HG03280 (cell line): ENCODE results near the gene SUN2.
A peak's percentile ranks its signal among the peaks of the same experiment; 100 is the strongest.

ENCODE experiments used
- ATAC-seq: cut with Tn5 transposase; IDR thresholded peaks from one replicate; pipeline ENCODE4 v1.9.1; 2021; ENCODE audit warnings: mild to moderate bottlenecking, moderate library complexity; ENCODE audit not compliant: unreplicated experiment

Gene SUN2

DNA sequence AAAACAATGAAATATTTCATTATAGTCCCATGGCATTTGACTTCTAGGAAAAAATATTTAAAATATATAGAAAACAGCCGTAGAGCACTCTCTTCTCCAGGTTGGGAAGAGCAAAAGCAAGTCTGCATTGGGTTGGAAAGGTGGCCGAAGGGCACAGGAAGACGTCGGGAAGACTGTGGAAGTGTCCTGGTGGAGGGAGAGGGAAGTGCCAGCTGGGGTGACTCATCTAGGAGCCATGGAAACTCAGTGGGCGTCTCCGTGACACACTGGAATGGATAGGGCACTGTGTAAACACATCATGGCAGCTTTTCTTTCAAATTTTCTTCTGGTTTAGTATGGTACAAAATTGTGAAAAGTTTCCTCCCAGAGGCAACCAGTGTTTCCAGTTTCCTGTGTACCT is 37.4 kb downstream of the SUN2 start:
- ATAC-seq: no peak

DNA sequence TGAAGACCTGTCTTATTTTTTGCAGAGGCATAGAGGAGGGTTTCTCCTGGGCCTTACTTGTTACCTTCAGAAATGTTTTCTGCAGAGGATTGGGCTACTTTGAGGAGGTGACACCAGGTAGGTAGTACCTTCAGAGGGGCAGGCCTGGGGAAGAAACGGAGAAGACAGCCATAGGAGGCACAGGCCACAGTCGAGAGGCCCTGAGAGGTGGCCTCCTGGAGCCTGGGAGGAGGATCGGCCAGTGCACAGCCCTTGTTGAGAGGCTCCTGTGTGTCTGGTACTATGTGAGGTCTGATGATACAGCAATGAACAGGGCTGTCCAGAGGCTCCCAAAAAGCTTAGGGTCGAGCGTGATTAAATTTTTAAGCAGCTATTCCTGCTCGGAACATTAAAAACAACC is 38.6 kb downstream of the SUN2 start:
- no peak for ATAC-seq

DNA sequence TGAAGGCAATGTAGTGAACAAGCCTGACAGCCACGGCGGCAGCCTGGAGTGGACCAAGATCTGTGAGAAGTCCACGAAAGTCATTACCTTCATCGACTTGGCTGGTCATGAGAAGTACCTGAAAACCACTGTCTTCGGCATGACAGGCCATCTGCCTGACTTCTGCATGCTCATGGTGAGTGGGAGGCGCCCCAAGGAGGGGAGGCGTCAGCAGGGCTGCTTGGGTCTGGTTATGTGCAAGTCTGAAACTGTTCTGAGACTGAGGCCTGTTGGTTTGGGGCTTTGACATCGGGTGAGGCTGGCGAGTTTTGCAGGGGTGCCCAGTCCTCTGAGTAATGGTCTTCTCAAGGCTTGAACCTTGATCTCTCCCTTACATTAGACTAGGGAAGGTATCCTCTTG is 39.0 kb downstream of the SUN2 start:
- no peak for ATAC-seq

DNA sequence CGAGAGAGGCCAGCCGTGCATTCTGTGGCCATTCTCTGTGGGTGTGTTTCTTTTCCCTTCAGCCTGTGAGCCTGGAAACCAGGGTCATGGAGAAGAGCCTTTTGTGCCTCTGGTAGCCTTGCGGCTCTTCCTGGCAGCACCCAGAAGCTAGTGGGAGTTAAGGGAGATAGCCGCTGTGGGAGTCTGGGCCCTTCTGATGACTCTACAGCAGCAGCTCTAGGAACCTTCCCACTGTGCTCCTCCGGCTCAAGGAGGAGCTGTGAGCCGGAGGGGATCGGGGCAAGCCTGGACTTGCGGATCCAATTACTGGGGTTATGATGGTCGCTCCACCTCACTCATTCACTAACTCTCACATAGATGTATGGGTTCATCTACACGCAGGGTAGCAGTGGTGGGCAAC is 39.5 kb downstream of the SUN2 start:
- no peak for ATAC-seq

DNA sequence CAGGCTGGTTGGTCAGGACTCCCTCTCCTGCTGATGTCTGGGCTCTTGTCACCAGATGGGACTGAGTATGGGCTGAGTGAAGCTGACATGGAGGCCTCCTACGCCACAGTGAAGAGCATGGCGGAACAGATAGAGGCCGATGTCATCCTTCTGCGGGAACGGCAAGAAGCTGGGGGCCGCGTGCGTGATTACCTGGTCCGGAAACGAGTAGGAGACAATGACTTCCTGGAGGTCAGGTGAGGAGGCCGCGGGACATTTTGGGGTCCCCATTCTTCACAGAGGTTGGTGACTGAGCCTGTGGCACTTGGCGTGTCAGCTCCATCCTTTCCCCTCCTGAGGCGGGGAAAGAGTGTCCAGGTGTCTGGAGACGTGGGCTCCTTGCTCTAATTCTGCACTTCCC is 39.9 kb downstream of the SUN2 start:
- ATAC-seq: no peak

DNA sequence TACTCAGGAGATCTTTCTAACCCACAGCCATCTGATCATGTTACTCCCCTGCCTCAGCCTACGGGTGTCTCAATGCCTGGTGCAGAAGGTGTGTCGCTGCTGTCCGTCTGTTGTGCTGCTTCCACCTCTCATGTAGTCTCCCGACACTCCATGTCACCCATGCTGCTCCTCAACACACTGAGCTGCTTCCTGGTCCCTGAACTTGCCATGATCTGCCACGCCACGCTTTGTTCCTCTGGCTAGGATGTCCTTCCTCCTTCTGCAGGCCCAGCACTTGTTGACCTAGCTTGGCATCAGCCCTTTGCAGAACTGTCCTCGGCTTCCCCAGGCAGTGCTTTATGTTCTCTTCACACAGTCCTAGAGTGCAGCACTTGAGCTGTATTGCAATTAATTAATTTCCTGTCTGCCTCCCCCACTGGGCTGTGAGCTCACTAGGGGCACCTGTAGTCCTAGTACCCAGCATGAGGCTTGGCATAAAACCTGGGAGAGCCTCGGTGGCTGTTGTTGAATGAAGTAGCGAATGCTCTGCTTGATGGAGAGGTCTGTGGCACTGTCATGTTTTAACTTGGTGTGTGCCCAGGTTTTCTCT is 40.5 kb downstream of the SUN2 start:
- no peak for ATAC-seq

DNA sequence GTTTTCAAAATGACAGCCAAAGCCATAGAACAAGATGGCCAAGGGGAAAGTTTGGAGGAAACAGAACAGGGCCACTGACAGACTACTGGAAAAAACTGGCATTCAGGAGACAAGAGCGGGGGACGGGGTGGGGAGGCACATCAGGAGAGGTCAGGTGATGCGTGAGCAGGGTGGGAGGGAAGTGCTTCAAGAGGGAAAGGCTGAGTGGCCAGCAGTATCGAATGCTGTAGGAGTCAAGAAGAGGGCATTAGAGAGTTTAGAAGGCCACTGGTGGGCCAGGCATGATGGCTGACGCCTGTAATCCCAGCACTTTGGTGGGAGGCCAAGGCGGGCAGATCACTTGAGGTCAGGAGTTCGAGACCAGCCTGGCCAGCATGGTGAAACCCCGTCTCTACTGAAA is 41.9 kb downstream of the SUN2 start:
- no peak for ATAC-seq

DNA sequence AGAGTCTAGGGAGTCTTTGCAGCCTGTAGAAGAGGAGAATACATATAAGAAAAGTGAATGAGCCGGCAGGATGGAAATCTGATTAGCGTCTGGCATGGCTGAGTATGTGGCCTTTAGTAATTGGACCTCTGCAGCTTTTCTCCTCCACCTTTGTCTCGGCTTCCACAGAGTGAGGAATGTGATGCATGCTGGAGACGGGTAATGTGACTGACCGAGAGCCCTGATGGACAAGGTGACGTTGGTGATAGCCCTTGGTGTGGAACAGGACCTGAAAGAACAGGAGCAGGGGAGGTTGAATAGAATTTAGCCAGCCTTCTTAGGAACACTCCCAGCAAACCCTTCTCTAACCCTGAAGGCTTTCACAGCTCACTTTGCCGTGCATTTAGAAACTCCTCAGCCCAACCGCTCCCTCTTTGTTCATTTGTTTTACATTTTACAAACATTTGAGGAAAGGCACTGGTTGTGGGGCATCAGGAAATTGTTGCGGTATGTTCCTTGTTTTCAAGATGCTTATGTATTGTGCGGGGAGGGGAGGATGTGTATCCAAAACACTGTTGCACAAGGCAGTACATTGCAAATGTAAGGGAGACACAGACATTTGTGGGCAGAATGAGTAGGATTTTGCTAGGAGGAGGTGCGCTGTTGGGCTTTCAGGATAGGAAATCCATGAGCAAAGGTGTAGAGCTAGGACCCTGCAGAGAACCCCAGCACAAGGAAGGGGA is 43.2 kb downstream of the SUN2 start:
- no peak for ATAC-seq

DNA sequence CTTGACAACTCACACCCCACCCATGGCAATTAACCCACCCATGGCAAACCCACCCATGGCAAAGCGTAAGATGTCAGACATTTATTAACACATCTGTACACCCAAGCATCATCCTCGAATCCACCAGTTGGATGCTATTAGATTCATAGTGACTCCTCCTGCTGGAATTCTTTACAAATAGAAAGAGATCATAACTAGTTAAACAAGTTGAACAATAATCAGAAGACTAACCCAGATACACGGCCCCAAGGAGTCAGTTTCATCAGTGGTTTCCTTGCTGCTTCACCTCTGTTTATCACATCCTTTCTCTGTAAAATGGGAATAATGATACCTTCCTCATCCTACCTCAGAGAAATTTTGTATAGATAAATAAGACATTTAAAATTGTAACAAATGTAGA is 44.9 kb downstream of the SUN2 start:
- ATAC-seq: no peak

DNA sequence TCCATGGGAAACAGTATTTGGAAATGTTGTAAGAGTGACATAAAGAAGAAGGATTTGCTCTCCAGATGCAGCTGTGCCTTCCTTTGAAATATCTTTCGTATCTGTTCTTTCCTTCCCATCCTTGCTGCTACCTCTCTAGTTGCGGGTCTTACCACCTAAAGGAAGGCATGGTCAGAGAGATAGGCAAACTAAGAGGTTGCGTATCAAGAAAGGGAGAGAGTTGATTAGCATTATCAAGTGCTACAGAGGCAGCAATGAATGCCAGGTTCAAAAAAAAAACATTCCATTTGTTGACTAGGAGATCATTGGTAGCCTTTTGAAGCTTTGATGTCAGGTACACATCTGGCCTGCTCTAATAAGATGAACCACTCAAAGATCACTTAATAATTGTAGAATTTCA is 45.4 kb downstream of the SUN2 start:
- no peak for ATAC-seq

DNA sequence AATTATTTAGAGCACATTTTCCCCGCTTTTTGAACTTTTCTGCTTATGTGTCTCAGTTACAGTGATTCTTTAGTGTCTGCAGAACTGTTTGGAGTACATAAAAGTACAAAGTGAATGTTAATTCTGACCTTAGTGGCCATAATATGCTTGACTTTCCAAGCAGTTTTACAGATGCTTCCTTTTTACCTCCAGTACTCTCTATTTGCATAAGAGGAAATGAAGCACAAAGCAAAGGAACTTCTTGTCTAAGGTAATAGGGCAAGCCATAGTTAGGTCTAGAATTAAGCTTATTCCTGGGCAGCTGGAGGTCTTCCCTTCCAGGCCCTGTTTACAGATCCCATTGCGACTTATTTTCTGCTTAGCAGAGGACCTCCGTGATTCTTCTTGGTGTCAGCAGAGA is 46.5 kb downstream of the SUN2 start:
- no peak for ATAC-seq

DNA sequence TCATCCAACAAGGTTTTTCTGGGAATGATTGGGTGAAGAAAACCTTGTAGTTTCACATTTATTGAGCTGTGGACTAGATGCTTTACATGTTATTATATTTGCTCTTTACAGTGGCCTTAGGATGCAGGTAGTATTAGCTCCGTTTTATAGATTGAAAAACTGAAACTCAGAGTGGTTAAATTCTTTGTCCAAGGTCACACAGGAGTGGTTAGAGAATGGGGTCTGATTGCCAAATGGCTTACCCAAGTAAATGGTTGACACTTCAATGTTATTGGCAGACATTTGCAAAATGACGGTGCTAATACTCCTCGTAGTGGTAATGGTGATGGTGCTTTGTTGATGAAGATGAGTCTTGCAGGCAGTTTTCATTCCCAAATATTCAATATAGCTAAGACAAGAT is 47.8 kb downstream of the SUN2 start:
- no peak for ATAC-seq

DNA sequence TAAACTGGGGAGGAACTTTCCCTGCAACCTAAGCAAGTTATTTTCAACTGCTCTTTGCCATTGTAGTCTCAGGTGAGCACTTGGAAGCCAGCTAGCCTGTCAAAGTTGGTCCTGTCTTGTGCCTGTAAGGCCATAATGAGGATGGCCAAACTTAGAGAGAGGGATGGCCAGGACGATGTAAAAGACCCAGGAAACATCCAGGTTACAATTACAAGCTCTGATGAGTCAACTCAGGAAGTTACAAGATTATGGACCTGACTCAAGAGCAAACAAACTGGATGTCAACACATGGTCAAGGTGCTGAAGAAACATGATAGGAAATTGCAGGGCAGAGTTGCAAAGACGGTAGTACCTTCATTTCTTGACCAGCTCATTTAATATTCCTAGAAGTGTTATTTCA is 48.5 kb downstream of the SUN2 start:
- no peak for ATAC-seq

DNA sequence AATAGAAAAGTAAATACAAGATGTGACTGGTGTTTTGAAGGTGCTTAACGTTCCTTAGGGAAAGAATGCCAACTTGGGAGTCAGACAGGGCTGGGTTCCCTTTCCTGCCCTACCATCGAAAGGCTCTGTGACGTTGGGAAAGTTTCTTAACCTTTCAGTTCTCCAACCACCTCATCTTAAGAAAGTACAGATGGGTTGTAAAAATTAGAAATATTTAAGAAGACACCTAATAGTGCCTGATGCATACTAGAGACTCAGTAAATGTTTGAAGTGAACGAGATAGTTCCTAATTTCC is 49.0 kb downstream of the SUN2 start:
- ATAC-seq: no peak

DNA sequence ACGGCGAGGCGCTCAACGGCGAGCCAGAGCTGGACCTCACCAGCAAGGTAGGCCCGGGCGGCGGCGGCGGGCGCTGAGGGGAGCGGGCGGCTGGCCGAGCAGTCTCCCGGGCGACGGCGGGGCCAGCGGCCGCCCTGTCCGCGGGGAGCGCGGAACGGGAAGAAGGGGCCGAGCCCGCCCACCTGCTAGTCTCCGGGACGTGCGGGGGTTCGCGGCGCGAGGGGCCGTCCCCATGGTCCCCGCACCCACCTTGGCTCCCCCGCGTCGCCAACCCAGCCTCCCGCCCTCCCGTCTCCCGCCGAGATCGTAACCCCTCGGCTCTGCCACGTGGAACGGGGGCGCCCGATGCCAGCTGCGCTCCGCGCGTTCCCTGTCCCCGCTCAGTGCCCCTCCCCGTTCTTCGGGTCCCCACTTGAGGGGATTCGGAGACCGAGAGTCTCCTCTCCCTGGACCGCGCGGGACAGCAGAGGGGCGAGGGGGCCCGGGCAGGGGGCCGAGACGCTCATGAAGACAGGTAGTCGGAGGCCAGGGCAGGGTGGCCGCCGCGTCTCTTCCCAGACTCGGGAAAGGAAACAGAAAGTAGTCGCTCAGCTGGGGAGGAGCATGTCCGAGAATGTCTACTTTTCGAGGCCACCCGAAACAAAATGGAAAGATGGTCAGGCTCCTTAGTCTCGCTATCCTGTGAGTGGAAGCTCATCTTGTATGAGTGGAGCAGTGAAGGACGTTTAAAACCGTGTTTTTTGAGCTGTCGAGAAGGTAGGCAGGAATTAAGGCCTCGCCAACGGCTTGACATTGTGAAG is 49.5 kb downstream of the SUN2 start:
- peak; percentile 1 for ATAC-seq

DNA sequence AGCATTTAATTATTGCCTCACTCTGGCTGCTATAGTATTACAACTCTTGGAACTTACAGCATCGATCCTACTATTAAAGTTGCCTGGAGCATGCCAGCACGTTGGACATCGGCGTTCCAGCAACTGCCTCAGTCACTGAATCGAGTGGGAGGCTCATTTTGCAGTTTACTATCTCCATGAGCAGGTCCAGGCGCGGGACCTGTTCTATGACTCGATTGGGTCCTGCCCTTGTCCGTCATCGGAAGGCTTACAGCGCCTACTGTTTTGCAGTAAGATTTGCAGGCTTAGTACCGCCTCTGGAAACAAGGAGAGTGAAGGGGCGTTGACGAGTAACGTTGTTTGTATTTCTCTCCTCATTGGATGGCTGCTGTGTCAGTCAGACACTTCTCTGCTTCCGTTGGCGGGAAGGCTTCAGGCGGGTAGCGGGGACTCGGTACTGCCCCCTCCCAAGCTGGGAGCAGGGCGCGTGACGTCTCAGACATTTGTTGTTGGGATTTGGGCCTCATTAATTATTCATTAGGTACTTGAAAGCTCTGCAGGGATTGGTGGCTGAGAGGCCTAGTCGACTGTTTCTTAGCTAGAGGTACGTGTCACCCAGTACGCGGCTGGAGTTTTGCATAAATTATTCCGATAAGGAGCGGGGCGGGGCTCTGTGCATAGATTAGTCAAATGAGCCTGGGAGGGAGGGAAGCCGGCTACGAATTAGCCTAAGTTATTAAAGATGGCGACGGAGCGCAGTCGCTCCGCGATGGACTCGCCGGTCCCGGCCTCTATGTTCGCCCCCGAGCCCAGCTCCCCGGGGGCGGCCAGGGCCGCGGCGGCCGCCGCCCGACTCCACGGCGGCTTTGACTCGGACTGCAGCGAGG is 50.3 kb downstream of the SUN2 start, which contains the start of gene GTPBP1:
TSS of gene GTPBP1 (plus strand) at position 710 of the 866 bp plus-strand sequence. CDS start at position 722, 12 bp downstream.
- peak; percentile 67 for ATAC-seq

DNA sequence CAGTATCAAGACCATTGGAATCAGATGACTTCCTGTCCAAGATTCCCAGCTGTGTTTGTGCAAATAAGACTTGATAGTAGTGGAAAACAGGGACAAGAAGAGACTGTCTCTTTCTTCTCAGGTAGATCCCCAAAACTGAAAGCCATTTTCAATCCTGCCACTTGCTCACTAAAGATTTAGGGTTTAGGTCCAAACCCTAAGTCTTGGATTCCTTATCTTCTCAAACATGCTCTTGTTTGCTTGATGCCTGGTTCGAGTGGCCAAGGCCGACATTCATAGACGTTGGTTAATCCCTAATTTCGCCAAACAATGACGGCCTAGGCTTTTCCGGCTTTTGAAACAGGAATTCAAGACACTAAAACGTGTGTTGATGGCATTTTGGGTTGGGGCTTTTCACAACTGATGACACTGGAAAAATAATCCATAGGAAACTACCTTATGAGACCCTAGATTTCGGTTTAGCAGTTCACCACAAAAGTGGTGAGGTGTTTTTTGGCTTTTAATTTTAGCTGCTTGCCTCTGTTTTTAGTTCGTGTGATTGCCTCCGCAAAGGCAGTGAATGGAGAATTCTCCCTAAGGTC is 51.1 kb downstream of the SUN2 start:
- ATAC-seq: no peak

DNA sequence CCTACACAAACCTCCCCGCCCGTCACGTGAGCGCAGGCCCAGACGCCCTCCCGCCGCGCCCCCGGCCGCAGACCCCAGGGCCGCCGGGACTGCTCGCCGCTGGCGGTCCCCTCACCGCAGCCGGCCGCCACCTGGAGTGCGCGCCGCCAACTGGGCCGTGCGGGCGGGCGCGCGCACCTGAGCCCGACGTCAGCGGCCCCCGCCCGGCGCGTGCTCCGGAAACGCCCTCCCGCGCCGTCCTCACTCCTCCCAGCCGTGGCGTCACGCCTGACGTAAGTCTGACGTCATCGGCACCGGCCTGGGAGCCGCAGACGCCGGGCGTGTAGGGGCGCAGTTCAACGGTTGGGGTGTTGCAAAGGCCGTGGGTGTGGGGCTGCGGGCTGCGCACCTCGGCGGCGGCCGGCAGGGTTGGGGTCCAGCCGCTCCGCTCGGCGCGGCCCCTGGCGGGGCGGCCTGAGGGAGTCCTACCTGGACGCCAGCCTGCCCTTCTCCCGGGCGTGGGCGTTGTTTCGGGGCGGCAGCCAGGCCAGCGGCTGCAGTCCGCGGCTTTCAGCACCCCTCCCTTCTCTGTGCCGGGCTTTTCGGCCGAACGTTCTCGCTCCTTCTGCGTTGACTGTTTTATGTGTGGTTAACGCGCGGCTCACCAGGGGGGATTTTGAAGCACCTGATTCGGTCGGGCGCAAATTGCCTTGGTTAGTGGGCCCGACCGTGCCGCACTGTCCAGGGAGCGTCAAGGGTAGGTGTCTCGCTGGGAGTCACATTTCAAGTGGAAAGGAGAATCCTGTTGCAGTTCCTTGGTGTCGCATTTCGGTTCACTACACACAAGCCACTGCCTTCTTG is 54.8 kb downstream of the SUN2 start, which contains the start of gene JOSD1:
TSS of gene JOSD1 (minus strand) at position 155 of the 840 bp plus-strand sequence. CDS start 956 bp downstream, outside the sequence.
- ATAC-seq: peak; percentile 40

DNA sequence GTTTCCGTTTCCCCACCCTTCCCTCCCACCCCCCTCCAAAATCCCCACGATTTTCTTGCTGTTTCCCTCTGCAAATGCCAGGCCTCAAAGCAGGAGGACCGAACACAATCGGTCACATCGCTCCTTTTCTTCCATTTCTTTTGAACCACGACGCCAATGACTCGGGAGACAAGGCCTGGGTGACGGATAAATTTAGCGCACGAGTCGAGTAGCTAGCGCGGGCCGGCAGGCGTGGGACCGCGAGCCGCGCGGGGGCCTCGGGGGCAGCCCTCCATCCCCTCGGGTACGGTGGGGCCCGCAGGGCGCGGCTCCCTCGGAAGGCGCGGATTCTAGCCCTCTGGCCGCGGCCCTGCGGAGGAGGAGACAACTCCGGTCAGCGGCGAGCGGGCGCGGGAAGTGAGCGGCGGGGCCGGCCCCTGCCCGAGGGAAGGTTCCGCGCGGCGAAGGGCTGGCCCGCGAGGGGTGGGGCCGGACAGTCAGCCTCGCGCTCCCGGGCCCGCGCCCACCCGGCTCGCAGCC is 55.5 kb downstream of the SUN2 start:
- ATAC-seq: no peak

DNA sequence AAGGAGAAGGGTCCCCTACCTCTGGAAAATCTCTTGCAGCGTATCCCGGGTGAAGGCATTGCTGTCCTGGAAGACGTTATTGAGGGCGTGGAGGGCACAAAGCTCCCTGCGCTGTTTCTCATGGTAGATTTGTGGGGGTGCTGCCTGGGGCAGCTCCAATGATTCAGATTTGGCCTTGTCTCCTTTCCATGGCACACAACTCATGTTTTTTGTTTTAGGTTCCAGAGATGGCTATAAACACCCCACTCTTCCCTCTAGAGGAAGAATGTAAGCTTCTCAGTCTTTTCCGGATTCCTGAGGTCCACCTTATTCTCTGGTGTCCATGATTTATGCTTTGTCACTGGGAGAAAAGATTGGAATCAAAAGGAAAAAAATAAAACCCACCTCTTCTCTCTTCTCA is 56.0 kb downstream of the SUN2 start:
- no peak for ATAC-seq
